HepG2 (cell line): ENCODE data around the gene SNPH. TPM values are rescaled to one million over a fixed set of nuclear protein-coding genes. Genes with fewer than 3 reads are reported as not detected.
A peak's percentile ranks its signal among the peaks of the same experiment; 100 is the strongest.

Source experiments
- ATF4 ChIP-seq, 2 experiments: fragments of 450-650 bp in 1 of 2; sonication (generic) in 1 of 2; formaldehyde crosslinking; IDR thresholded peaks; 2 replicates each; pipeline versions ENCODE4 v1.5.0 to v1.8.0; 2020 to 2022; ENCODE audit warnings: mild to moderate bottlenecking in 1 of 2, missing genetic modification reagents in 1 of 2
- CENPT ChIP-seq: sonication (generic); formaldehyde crosslinking; IDR thresholded peaks from 2 replicates; pipeline ENCODE4 v1.8.0; 2022; ENCODE audit warnings: low read depth, mild to moderate bottlenecking, moderate library complexity, missing genetic modification reagents
- FOXK2 ChIP-seq: fragments of 450-650 bp; IDR thresholded peaks from 2 replicates; pipeline ENCODE4 v1.6.1; 2016
- KAT2B ChIP-seq: fragments of 150-350 bp; IDR thresholded peaks from 2 replicates; pipeline ENCODE4 v1.6.1; 2014; ENCODE audit warnings: low read depth, low read length, borderline replicate concordance
- NFYC ChIP-seq: IDR thresholded peaks from 2 replicates; pipeline ENCODE4 v1.6.1; 2016; ENCODE audit warnings: missing genetic modification reagents, missing compliant biosample characterization
- POLR2G ChIP-seq: fragments of 200-400 bp; formaldehyde crosslinking; IDR thresholded peaks from 2 replicates; pipeline ENCODE4 v1.6.1; 2018; ENCODE audit warnings: mild to moderate bottlenecking, low read depth, low read length, moderate library complexity
- REST ChIP-seq, 2 experiments: IDR thresholded peaks; 2 replicates each; pipeline ENCODE4 v1.6.1; 2011 to 2012; ENCODE audit warnings: low read length in 2 of 2, borderline replicate concordance in 1 of 2, low read depth in 1 of 2, mild to moderate bottlenecking in 1 of 2, moderate library complexity in 1 of 2
- TEAD3 ChIP-seq: optimal IDR thresholded peaks from 2 replicates; pipeline ENCODE3; 2016; ENCODE audit warnings: borderline replicate concordance
- TGIF2 ChIP-seq: IDR thresholded peaks from 2 replicates; pipeline ENCODE4 v1.6.1; 2016; ENCODE audit warnings: control low read depth, missing compliant biosample characterization
- ZBTB37 ChIP-seq: sonication (generic); formaldehyde crosslinking; IDR thresholded peaks from 2 replicates; pipeline ENCODE4 v1.4.0; 2020; ENCODE audit warnings: mild to moderate bottlenecking, missing genetic modification reagents
- ZBTB44 ChIP-seq: sonication (generic); formaldehyde crosslinking; IDR thresholded peaks from 2 replicates; pipeline ENCODE4 v1.4.0; 2020; ENCODE audit warnings: missing genetic modification reagents
- ZBTB7A ChIP-seq: sonication (generic); formaldehyde crosslinking; IDR thresholded peaks from 2 replicates; pipeline ENCODE4 v1.8.0; 2022; ENCODE audit warnings: mild to moderate bottlenecking, missing genetic modification reagents
- ZKSCAN5 ChIP-seq: sonication (generic); formaldehyde crosslinking; IDR thresholded peaks from 2 replicates; pipeline ENCODE4 v1.5.1; 2020; ENCODE audit warnings: mild to moderate bottlenecking, missing genetic modification reagents
- ZNF510 ChIP-seq: sonication (generic); formaldehyde crosslinking; IDR thresholded peaks from 2 replicates; pipeline ENCODE4 v1.4.0; 2020; ENCODE audit warnings: low read depth, mild to moderate bottlenecking, missing genetic modification reagents
- ZNF513 ChIP-seq: sonication (generic); formaldehyde crosslinking; conservative IDR thresholded peaks from 2 replicates; pipeline ENCODE4 v1.5.0; 2020; ENCODE audit warnings: missing genetic modification reagents
- ZNF614 ChIP-seq: IDR thresholded peaks from 2 replicates; pipeline ENCODE4 v1.6.1; 2018; ENCODE audit warnings: missing biosample characterization, missing genetic modification reagents, inconsistent platforms, borderline replicate concordance
- ZNF800 ChIP-seq: sonication (generic); formaldehyde crosslinking; IDR thresholded peaks from 2 replicates; pipeline ENCODE4 v1.4.0; 2020; ENCODE audit warnings: missing genetic modification reagents
- polyA plus RNA-seq, 8 experiments: library from polyadenylated mRNA; depleted of rRNA in 3 of 8; stranded (reverse) in 7 of 8; unstranded in 1 of 8; fragments of >200 nt; fragmentation: Illumina TruSeq in 4 of 8; extraction: Trizol in 4 of 8; gene quantifications; 2 replicates each; pipeline versions ENCODE4 v1.2.1 to v1.2.3, GENCODE V29; 2011 to 2016; ENCODE audit warnings: low read depth in 4 of 8, missing spikeins in 1 of 8, mixed read lengths in 1 of 8; ENCODE audit not compliant: insufficient read depth in 1 of 8
- total RNA-seq, 5 experiments: library from RNA; depleted of rRNA; stranded (reverse); fragments of >200 nt; fragmentation: Illumina TruSeq; extraction: Trizol; gene quantifications; 2 replicates each; pipeline ENCODE4 v1.2.3, GENCODE V29; 2016; ENCODE audit warnings: low read depth in 1 of 5

Gene SNPH
- total and polyA plus RNA-seq, 2 of the 13 experiments (the other 11 are each of a cell fraction or from before 2014, with no cell fraction given), result 0.09 TPM; not detected in 1

GRCh38 chr20:1325173-1326030 is 59.3 kb downstream of the SNPH start (continued):
- TF ChIP-seq ZNF614 (CRISPR knock-in tag) (peak; percentile 83; the same call in 1 of the 2 replicates), ZBTB44 (no peak; the same call in 1 of the 2 replicates), TEAD3 (CRISPR knock-in tag) (peak; percentile 31), NFYC (CRISPR knock-in tag) (peak; percentile 51), CENPT (CRISPR knock-in tag) (no peak), ZBTB37 (CRISPR knock-in tag) (no peak), ZKSCAN5 (CRISPR knock-in tag) (no peak), ZNF513 (CRISPR knock-in tag) (0 out of 2 replicates have a peak, but pooled peaks have one; percentile 41), ATF4 (CRISPR knock-in tag; IDR thresholded peaks at IDR 0.05) (peak in 1 of 2 experiments; percentile 18; a peak in 1 of 4 replicates), ZBTB7A (no peak), ZNF510 (CRISPR knock-in tag) (0 out of 2 replicates have a peak, but pooled peaks have one; percentile 49), TGIF2 (CRISPR knock-in tag) (no peak), KAT2B (no peak), REST (IDR thresholded peaks at IDR 0.05; ENCODE audit: borderline replicate concordance in 1 of 2, low read depth in 1 of 2, low read length in 2 of 2) (no peak; a peak in 1 of 4 replicates), ZNF800 (CRISPR knock-in tag) (peak; percentile 75), FOXK2 (no peak), POLR2G (peak; percentile 100)
